ENCODE data around the gene ARHGEF38.
"Not testable (repeated sequence)": the region's sequence is repeated elsewhere in the genome, so short reads cannot be mapped to it uniquely, and the experiment has no call there.

Gene ARHGEF38

DNA sequence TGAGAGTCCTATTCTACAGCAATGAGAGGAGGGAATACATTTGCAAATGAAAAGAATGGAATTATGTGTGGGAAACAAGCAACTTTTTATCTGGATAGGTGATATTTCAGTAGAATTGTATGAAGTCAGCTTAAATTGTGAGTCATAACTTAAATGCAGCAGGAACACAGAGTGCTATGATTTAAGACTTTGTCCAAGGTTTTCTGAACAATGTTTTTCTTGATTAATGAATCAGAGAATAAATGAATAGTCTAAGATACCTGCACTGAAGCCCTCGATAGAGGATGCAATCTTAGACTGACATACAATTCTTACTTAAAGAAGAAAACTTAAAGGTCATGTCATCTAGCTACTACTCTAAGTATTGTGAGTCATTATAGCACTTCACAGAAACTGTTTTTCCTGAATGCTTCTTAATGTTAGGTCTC, 8.0 kb downstream of the ARHGEF38 start:
- no peak for DNase-seq (ENCODE audit: low read depth)

DNA sequence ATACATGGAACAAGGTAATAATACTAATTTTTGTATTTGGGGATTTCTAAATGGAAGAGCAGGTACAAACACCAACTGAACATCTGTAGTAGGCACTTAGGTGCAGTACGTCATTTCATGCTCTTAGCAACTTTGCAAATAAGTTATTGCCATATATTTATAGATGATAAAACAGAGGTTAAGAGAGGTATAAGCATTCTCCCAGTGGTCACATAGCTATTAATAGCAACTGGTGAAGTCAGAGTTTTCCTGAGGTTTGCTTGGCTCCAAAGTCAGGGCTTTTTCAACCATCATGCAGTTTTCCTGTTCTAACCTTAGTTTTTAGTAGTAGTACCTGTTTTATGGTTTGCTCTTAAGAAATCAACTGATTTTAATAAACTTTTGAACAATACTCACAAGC, 10.9 kb downstream of the ARHGEF38 start:
- DNase-seq (ENCODE audit: low read depth) = no peak

GRCh38 chr4:105568584-105568983, 16.2 kb downstream of the ARHGEF38 start:
- no peak for DNase-seq (ENCODE audit: low read depth)

- DNase-seq (ENCODE audit: low read depth) = no peak
Observed at GRCh38 chr4:105569057-105569865, 16.8 kb downstream of the ARHGEF38 start.

DNA sequence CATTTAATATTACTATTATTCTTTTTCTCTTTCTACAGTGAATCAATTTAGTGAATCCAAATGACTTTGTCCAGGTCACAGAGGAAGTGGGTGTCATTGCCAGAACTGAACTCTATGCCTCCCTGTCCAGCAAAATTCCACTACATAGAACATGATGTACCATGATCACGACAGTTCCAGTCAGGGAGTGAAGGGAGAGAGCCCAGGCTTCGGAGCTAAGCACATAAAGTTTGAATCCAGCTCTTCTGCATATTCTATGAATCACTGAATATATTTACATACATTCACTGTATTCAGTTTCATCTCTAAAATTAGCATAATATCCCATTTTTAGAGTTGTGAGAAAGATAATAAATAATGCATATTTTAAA, 17.4 kb downstream of the ARHGEF38 start:
- no peak for DNase-seq (ENCODE audit: low read depth)

DNA sequence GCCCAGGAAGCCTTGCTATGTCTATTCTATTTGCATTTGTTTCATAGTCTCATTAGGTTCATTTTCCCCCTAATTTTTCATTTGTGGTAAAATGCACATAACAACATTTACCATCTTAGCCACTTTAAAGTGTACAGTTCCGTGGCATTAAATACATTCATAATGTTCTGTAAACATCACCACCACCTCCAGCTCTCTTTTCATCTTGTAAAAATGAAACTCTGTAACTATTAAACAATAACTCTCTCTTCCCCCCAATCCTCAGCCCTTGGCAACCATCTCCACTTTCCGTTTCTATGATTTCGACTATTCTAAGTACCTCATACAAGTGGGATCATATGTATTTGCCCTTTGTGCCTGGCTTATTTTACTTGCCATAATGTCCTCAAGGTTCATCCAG, 19.9 kb downstream of the ARHGEF38 start:
- no peak for DNase-seq (ENCODE audit: low read depth)

- no peak for DNase-seq (ENCODE audit: low read depth)
Observed at GRCh38 chr4:105586638-105587328, 34.4 kb downstream of the ARHGEF38 start.

- no peak for DNase-seq (ENCODE audit: low read depth)
Observed at GRCh38 chr4:105587841-105588240, 35.4 kb downstream of the ARHGEF38 start.

DNA sequence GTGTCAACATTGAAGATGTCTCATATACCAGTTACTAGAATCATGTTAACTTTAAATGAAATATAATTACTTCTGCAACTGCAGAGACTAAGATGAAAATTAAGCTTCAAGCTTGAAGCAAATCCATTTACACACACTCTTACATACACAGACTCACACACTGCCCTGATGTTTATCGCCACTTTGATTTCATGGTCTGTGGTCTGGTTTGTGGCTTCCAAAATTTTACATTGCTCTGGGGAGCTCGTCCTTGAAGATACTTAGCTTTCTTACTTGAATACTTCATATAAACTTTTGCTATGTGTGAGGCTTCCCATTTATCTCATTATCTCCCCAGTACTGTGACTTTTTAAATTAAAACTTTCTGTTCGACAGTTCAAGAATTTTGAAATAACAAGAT, 35.8 kb downstream of the ARHGEF38 start:
- no peak for DNase-seq (ENCODE audit: low read depth)

GRCh38 chr4:105591573-105591972, 39.2 kb downstream of the ARHGEF38 start:
- DNase-seq (ENCODE audit: low read depth) = no peak

- DNase-seq (ENCODE audit: low read depth) = no peak
Observed at GRCh38 chr4:105594099-105595010, 41.9 kb downstream of the ARHGEF38 start.

GRCh38 chr4:105596684-105597083, 44.3 kb downstream of the ARHGEF38 start:
- no peak for DNase-seq (ENCODE audit: low read depth)

GRCh38 chr4:105598052-105598451, 45.6 kb downstream of the ARHGEF38 start:
- no peak for DNase-seq (ENCODE audit: low read depth)

DNA sequence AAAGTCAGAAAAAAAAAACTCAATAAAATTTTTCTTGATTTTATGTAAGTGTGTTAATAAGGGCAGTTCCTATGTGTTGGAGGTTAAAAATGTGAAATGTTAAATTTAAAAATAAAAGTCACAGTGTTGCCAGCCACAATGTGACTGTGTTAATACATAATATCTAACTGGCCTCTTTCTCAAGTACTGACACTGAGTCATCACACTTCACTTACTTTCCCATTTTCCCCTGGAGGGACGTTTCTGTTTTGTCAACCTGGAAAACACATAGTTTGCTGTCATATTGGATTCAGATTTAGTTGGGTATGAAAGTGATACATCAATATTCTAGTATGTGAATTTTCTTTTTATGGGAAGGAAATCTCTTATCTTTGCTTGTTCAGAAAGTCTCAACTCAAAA, 46.4 kb downstream of the ARHGEF38 start:
- no peak for DNase-seq (ENCODE audit: low read depth)

- no peak for DNase-seq (ENCODE audit: low read depth)
Observed at GRCh38 chr4:105599482-105599881, 47.1 kb downstream of the ARHGEF38 start.

DNA sequence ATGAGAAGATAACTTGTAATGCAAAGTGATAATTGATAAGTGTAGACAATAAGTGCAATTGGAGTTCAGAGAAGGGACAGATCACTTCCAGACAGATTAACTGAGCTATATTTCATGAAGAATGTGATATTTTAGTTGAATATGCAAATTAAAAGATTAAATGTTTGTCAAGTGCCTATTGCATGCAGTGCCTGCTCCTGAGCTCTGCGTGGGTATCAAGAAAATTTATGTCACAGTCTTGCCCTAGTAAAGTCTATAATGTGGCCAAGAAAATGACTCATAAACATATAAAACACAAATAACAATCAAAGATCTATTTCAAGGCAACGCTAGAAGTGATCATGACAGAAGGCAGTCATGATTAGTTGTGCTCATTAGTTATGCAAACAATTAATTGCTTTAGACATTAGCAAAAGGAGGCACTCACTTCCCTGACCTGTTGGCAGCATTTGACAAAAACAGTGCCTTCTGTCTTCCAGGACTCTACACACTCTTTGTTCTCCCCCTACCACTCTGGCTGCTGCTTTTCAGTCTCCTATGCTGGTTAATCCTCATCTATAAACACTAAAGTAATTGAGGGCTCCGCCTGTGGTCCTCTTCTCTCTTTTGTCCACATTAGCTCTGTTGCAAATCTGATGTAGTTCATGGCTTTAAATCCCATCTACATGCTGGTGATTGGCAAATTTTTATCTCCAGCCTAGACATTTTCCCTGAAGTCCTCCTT, 47.7 kb downstream of the ARHGEF38 start:
- no peak for DNase-seq (ENCODE audit: low read depth)

DNA sequence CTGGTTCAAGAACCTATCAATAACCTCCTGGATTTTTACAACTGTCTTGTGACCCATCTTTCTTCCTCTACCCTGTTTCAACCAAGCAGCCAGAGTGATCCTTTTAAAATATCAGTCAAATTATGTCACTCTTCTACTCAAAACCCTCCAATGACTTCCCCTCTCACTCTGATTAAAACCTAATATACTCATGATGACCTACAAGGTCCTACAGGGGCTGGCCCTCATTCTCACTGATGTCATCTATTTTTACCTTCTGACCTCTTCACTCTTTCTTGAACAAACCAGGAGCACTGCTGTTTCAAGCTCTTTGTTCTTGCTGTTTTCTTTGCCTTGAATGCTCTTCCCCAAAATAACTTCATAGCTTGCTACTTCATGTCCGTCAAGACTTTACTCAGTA, 48.5 kb downstream of the ARHGEF38 start:
- DNase-seq (ENCODE audit: low read depth) = no peak

- no peak for DNase-seq (ENCODE audit: low read depth)
Observed at GRCh38 chr4:105601406-105601805, 49.0 kb downstream of the ARHGEF38 start.

DNA sequence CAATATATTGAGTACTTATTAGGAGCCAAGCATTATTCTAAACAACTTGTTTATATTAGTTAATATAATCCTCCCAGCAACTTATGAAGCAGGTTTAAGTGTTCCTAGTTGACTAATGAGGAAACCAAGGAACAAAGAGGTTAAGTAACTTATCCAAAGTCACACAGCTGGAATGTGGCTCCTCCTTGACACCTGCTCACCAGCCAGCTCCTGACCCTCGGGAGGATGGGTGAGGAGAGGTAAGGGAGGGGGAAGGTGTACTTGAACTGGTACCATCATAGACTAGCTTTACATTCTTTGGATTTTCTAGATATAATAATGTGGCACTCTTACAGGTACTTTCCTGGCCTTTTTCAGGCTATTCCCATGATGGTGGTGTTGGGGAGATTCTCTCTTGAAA, 50.7 kb downstream of the ARHGEF38 start:
- DNase-seq (ENCODE audit: low read depth) = no peak

GRCh38 chr4:105605493-105605892, 53.1 kb downstream of the ARHGEF38 start:
- DNase-seq (ENCODE audit: low read depth) = no peak

GRCh38 chr4:105607876-105608275, 55.5 kb downstream of the ARHGEF38 start:
- no peak for DNase-seq (ENCODE audit: low read depth)

GRCh38 chr4:105609819-105610218, 57.4 kb downstream of the ARHGEF38 start:
- DNase-seq (ENCODE audit: low read depth) = not testable (repeated sequence)
